ENCODE data around the gene ST8SIA1.
"Not testable (repeated sequence)": the region's sequence is repeated elsewhere in the genome, so short reads cannot be mapped to it uniquely, and the experiment has no call there.

Gene ST8SIA1

DNA sequence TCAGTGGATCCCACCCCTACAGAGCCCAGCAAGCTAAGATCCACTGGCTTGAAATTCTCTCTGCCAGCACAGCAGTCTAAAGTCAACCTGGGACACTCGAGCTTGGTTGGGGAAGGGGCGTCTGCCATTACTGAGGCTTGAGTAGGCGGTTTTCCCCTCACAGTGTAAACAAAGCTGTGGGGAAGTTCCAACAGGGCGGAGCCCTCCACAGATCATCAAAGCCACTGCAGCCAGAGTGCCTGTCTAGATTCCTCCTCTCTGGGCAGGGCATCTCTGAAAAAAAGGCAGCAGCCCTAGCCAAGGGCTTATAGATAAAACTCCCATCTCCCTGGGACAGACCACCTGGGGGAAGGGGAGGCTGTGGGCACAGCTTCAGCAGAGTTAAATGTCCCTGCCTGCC, 187.8 kb downstream of the ST8SIA1 start:
- not testable (repeated sequence) for DNase-seq
